ENCODE data around the gene GLYATL3. TPM values are rescaled to one million over a fixed set of nuclear protein-coding genes. Genes with fewer than 3 reads are reported as not detected.

The GLYATL3 gene
- polyA plus RNA-seq, 3 donors = not detected

DNA sequence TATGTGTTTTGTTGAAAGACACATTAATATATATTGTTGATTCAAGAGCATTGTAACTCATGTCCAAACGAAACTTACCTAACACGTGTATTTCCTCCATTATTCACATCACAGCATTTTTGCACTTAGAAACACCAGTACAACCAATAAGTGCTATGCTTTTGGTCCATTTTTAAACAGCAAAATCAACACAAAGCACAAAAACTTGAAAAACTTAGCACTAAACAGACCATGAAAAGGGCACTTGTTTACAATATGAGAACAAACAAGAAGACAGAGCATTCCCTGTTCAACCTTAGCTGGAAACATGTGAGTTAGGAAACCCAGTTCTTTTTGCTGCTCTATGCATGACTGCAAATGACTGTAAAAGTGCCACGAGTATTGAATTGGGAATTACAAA lies 9.6 kb downstream of the GLYATL3 start:
- WGBS, 3 donors = 77 to 86% (median 79%) methylated on average over 3 of the region's 3 CpGs
- no peak overlapping the region for H3K27ac ChIP-seq (ENCODE audit: low read depth, low read length)

DNA sequence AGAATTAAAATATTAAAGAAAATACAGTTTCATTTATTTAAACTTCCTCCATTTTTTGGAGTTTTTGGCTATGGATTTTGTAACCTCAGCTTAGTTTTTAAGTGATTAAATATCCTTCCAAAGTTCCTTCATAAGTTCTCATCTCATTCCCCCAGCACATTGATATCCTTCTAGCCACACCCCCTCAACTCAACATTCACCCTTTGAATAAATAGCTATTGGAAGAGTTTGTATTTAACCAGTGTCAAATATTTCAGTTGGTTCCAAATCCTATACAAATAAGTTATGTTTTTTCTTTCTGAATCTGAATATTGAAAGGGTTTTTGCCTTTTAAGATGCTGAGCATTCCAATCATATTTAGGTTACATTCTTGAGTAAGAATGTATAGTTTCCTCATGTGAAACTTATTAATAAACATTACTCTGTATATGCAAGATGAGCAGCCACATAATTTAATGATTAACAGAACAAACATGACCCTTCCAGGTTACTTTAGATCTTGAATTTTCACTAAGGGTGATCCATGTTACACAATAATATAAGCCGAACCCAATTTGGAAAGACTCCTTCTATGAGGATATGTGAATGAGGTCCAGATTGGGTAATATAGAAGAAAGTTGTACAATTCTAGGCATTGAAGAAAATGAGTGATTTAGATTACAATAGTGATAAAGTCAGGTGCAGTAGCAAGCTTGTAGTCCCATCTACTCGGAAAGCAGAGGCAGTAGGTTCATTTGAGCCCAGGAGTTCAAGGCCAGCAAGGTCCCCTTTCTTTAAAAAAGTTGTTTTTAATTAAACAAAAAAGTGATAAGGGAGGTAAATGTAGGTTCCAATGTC lies 13.6 kb downstream of the GLYATL3 start:
- no peak overlapping the region for H3K27ac ChIP-seq (ENCODE audit: low read depth, low read length)
- WGBS, 3 donors = 24 to 73% (median 69%) methylated on average over 2 of the region's 2 CpGs

- no peak overlapping the region for H3K27ac ChIP-seq (ENCODE audit: low read depth, low read length)
- WGBS, 3 donors = 74 to 79% (median 78%) methylated on average over 8 of the region's 8 CpGs
Observed at GRCh38 chr6:49514571-49515484, 15.1 kb downstream of the GLYATL3 start.

DNA sequence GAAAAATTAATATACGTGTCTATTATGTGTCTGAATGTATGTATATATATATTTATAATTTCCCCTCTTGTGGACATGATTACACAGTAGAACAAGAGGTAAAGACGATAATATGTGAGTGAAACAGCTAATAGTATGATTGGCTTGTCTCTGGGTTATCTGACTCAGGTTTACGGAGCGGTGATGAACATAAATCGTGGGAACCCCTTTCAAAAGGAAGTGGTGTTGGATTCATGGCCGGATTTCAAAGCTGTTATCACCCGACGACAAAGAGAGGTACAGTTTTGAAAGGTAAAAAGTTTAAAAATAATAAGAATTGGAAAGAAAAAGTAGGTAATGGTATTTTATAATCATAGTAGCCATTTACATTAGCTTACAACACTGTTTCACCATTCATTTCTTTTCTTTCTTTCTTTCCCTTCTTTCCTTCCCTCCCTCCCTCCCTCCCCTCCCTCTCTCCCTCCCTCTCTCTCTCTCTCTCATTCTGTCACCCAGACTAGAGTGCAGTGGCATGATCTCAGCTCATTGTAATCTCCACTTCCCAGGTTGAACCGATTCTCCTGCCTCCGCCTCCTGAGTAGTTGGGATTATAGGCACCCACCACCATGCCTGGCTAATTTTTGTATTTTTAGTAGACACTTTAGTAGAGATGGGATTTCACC lies 15.9 kb downstream of the GLYATL3 start:
- 72 to 82% (median 76%) methylated on average over 10 of the region's 10 CpGs for WGBS, 3 donors
- H3K27ac ChIP-seq (ENCODE audit: low read depth, low read length) = no peak overlapping the region

DNA sequence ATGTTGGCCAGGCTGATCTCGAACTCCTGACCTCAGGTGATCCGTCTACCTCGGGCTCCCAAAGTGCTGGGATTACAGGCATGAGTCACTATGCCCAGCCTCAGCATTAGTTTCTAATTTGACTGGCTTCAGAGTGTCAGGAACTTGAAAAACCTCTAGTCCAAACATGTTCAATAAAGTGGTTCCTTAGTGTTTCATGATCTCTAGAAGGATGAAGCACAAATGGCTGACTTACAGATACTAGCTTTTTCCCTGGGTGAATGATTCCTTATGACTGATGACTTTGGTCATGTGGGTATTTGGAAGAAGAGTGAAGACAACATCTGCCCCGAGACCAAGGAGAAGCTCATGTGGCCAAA lies 16.4 kb downstream of the GLYATL3 start:
- no peak overlapping the region for H3K27ac ChIP-seq (ENCODE audit: low read depth, low read length)
- WGBS, 3 donors = 76 to 84% (median 83%) methylated on average over 4 of the region's 4 CpGs

- WGBS, 3 donors = 82 to 93% (median 93%) methylated on average over 2 of the region's 2 CpGs
Observed at GRCh38 chr6:49517919-49518318, 18.2 kb downstream of the GLYATL3 start.

DNA sequence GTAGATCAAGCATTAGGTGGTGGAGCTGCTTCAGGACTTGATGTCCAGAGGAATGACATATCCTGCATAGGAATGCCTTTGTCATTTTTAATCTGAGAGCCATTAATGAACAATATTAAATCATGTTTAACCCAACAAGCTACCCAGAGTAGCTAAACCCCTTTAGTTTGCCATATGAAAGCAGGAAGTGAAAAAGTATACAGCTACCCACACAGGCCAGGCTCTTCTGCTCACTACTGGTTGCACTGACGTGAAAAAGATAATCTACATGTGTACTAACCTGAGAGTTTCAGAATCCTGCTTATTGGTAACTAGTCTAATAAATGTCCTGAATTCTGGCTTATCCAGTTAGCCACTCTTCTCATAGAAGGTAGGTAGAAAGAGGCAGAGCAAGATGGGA lies 19.9 kb downstream of the GLYATL3 start:
- WGBS, 3 donors = 80 to 88% (median 84%) methylated on average over 1 of the region's 1 CpG
- H3K27ac ChIP-seq (ENCODE audit: low read depth, low read length) = no peak overlapping the region

More at GRCh38 chr6:49517919-49518318, 18.2 kb downstream of the GLYATL3 start:
- no peak overlapping the region for H3K27ac ChIP-seq (ENCODE audit: low read depth, low read length)

GRCh38 chr6:49522710-49523593 lies 23.2 kb downstream of the GLYATL3 start:
- WGBS, 3 donors = 28 to 82% (median 76%) methylated on average over 7 of the region's 7 CpGs
- no peak overlapping the region for H3K27ac ChIP-seq (ENCODE audit: low read depth, low read length)

DNA sequence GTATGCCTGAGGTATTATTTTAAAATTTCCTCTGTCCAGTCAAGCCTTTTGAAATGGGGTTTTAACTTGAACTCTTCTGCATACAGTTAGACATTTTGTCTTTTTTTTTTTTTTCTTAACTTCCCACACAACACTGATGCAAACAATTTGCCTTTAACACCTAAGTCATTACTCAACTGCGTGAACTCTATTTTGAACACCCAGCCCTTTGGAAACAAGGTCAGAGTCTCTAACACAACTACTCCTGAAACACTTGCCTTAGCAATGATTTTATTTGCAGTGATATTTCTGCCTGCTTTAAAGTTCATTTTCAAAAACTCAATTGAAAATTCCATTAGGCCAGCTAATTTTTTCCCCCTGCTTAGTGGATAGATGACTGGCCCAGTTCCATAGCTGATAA lies 24.2 kb downstream of the GLYATL3 start:
- H3K27ac ChIP-seq (ENCODE audit: low read depth, low read length) = no peak overlapping the region
- 45 to 89% (median 84%) methylated on average over 1 of the region's 1 CpG for WGBS, 3 donors

- WGBS, 3 donors = 38 to 92% (median 90%) methylated on average over 7 of the region's 7 CpGs
- no peak overlapping the region for H3K27ac ChIP-seq (ENCODE audit: low read depth, low read length)
Observed at GRCh38 chr6:49524541-49524940, 24.8 kb downstream of the GLYATL3 start.

GRCh38 chr6:49526598-49526997 lies 26.9 kb downstream of the GLYATL3 start:
- WGBS, 3 donors = 66 to 84% (median 67%) methylated on average over 12 of the region's 12 CpGs
- no peak overlapping the region for H3K27ac ChIP-seq (ENCODE audit: low read depth, low read length)

GRCh38 chr6:49527320-49527719 lies 27.6 kb downstream of the GLYATL3 start:
- 47 to 67% (median 62%) methylated on average over 1 of the region's 1 CpG for WGBS, 3 donors
- H3K27ac ChIP-seq (ENCODE audit: low read depth, low read length) = no peak overlapping the region

- 59 to 73% (median 60%) methylated on average over 3 of the region's 3 CpGs for WGBS, 3 donors
- H3K27ac ChIP-seq (ENCODE audit: low read depth, low read length) = no peak overlapping the region
Observed at GRCh38 chr6:49528571-49528970, 28.8 kb downstream of the GLYATL3 start.

DNA sequence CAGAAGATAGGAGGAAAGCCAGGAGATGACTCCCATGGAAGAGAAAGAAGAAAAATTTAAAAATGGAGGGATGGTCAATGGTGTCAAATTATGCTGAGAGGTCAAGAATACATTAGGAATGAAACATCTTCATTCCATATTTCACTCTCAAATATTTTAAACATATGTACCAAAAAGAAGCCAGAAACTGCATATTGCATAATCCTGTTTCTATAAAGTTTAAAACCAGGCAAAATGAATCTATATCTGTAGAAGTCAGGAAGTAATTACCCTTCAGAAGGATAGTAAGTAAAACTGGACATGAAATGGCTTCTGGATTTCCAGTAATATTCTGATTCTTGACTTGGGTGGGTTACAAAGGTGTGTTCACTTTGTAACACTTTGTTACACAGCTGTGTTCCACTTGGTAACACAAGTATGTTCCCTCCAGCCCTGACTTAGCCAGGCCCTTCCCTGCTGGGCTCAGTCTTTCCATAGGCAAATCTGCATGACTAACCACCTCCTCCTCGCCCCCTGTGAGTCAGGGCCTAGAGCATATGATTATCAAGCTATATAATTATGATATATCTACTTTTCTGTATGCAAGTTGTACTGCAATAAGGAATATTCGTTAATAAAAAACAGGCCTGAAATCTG lies 30.5 kb downstream of the GLYATL3 start:
- whole genome bisulfite sequencing, 3 donors = 74 to 86% (median 78%) methylated on average over 2 of the region's 2 CpGs

DNA sequence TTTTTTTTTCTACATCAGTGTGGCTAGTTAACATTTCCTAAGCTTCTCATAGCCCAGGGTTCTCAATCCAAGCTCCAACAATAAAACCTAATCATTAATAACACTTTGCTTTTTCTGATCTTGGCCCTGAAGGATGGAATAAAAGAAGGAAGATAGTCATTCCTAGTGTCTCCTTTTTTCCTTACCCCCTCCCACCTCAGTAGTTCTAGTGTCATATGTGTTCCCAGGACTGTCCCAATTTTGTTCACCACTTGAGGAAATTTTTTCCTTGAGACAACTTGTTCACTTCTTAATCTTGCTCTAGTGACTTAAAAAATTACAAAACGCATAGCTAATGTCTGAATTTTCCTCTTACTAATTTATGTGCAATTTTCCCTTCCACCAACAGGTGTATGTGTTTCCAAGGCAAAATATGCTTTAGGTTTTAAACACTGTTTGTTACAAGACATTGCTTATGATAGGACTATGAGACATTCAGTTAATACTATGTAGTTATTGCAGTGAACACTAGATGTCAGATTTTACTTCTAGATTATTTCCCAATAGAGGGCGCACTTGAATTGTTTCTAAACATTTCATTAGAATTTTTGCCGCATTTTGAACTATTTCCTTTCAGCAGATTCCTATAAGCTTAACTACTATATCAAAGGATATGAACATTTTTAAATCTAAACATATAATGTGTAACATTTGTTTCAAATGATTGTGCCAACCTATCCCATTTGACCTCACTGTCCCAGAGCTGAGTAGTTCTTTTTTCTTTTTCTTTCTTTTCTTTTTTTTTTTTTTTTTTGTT lies 32.2 kb downstream of the GLYATL3 start:
- no peak overlapping the region for H3K27ac ChIP-seq (ENCODE audit: low read depth, low read length)
- 2 to 6% (median 3%) methylated on average over 3 of the region's 3 CpGs for WGBS, 3 donors

More for the DNA sequence above, 30.5 kb downstream of the GLYATL3 start:
- H3K27ac ChIP-seq (ENCODE audit: low read depth, low read length) = no peak overlapping the region

- WGBS, 3 donors = 49 to 86% (median 81%) methylated on average over 5 of the region's 5 CpGs
- no peak overlapping the region for H3K27ac ChIP-seq (ENCODE audit: low read depth, low read length)
Observed at GRCh38 chr6:49535795-49536194, 36.1 kb downstream of the GLYATL3 start.

DNA sequence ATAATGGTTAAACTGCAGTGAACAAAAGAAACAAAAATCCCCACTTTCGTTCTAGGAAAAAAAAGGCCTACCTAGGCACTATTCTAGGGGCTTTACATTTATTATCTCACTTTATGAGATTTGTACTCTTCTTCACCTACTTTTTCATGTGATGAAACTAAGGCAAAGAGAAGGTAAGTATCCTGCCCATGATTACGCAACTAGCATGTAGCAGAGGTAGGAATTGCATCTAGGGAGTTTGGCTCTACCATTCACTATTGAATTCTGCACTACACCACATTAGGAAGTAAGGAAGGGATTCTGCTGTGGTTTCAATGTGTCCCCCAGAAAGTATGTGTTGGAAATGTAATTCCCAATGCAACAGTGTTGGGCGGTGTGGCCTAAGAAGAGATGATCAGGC lies 39.4 kb downstream of the GLYATL3 start:
- 96 to 100% (median 97%) methylated on average over 3 of the region's 3 CpGs for WGBS, 3 donors
- H3K27ac ChIP-seq (ENCODE audit: low read depth, low read length) = no peak overlapping the region

Data from adipose tissue (tissue), 3 donors.